ENCODE measurements around the gene LMNTD1.
"Not testable (repeated sequence)": the region's sequence is repeated elsewhere in the genome, so short reads cannot be mapped to it uniquely, and the experiment has no call there.

The LMNTD1 gene

DNA sequence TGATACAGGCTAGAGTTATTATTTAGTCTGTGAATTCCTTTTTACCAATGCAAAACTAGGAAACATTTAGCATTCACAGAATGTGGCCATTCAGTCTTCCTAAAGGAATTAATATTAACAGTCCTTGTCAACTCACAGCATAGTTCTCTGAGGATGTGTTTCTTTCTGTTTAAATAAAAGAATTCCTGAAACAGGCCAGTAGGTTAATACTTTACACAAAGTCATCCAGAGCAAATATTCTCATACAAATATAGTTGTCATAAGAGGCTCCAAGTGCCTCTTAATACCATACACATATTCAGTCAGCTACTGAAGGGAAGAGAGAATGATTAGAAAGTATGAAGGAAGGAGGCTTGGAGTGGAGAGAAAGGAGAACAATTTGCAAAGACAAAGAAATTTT lies 120.1 kb downstream of the LMNTD1 start:
- no peak for DNase-seq (ENCODE audit: low read depth in 2 of 2)

GRCh38 chr12:25427337-25428249 lies 125.5 kb downstream of the LMNTD1 start:
- DNase-seq (ENCODE audit: low read depth in 2 of 2), result no peak

DNA sequence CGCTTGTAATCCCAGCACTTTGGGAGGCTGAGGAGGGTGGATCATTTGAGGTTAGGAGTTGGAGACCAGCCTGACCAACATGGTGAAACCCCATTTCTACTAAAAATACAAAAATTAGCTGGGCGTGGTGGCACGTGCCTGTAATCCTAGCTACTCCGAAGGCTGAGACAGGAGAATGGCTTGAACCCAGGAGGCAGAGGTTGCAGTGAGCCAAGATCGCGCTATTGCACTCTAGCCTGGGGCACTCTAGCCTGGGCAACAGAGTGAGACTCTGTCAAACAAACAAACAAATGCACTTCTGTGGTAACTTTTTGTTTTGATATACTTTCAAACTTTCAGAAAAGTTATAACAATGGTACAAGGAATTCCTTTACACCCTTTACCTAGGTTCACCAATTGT lies 126.3 kb downstream of the LMNTD1 start:
- DNase-seq (ENCODE audit: low read depth in 2 of 2), result not testable (repeated sequence)
